Calu3 (cell line): ENCODE results near the gene STIMATE. TPM values are rescaled to one million over a fixed set of nuclear protein-coding genes. Genes with fewer than 3 reads are reported as not detected.

Experiments
- BruUV-seq: library from RNA; stranded (reverse); fragments of 400-500 nt; replicated peaks from 2 replicates; lab custom pipeline; 2021; lab: Mats Ljungman, UMichigan
- CTCF ChIA-PET: fragments of 300-600 bp; sonication (Branson Sonifier 250); formaldehyde crosslinking; loops from one replicate; lab custom pipeline; 2022; ENCODE audit warnings: antibody characterized with exemption; lab: Charles Lee
- DNase-seq: peaks from one replicate; pipeline ENCODE4 v3.0.0; 2022
- H3K27ac Mint-ChIP-seq: one replicate; pipeline ENCODE4 v1.8.0; 2022; ENCODE audit warnings: mixed read lengths; ENCODE audit not compliant: unreplicated experiment
- H3K27me3 Mint-ChIP-seq: one replicate; pipeline ENCODE4 v1.8.0; 2022; ENCODE audit warnings: mixed read lengths; ENCODE audit not compliant: unreplicated experiment
- H3K36me3 Mint-ChIP-seq: one replicate; pipeline ENCODE4 v1.8.0; 2022; ENCODE audit warnings: mild to moderate bottlenecking, moderate library complexity, mixed read lengths; ENCODE audit not compliant: insufficient read depth, unreplicated experiment
- H3K4me1 Mint-ChIP-seq: one replicate; pipeline ENCODE4 v1.8.0; 2022; ENCODE audit warnings: mild to moderate bottlenecking, low read depth, mixed read lengths; ENCODE audit not compliant: unreplicated experiment
- H3K4me3 Mint-ChIP-seq: one replicate; pipeline ENCODE4 v1.8.0; 2022; ENCODE audit warnings: mild to moderate bottlenecking, low read depth, moderate library complexity, mixed read lengths; ENCODE audit not compliant: unreplicated experiment
- H3K9me3 Mint-ChIP-seq: one replicate; pipeline ENCODE4 v1.8.0; 2022; ENCODE audit warnings: low read depth, mixed read lengths; ENCODE audit not compliant: unreplicated experiment
- intact Hi-C: fragments of 100-400 bp; cut with micrococcal nuclease; formaldehyde crosslinking; loops from one replicate; pipeline ENCODE4 v1.10.0; 2022; ENCODE audit not compliant: unreplicated experiment
- microRNA-seq: library from miRNA; unstranded; fragments of <30 nt; microRNA quantifications from one replicate; pipeline ENCODE4 v1.2.0, GENCODE V29; 2022
- total RNA-seq: library from RNA; stranded (reverse); gene quantifications from 2 replicates; pipeline ENCODE4 v1.2.3, GENCODE V29; 2022
- TF ChIP-seq, protein P1 (sequence below): fragments of 200-600 bp; IDR thresholded peaks from one replicate; pipeline ENCODE4 v1.8.0; 2022; ENCODE audit warnings: antibody characterized with exemption; ENCODE audit not compliant: unreplicated experiment

The STIMATE gene
- total RNA-seq, 1 experiment from 2014 or later, result 11.7 TPM

DNA sequence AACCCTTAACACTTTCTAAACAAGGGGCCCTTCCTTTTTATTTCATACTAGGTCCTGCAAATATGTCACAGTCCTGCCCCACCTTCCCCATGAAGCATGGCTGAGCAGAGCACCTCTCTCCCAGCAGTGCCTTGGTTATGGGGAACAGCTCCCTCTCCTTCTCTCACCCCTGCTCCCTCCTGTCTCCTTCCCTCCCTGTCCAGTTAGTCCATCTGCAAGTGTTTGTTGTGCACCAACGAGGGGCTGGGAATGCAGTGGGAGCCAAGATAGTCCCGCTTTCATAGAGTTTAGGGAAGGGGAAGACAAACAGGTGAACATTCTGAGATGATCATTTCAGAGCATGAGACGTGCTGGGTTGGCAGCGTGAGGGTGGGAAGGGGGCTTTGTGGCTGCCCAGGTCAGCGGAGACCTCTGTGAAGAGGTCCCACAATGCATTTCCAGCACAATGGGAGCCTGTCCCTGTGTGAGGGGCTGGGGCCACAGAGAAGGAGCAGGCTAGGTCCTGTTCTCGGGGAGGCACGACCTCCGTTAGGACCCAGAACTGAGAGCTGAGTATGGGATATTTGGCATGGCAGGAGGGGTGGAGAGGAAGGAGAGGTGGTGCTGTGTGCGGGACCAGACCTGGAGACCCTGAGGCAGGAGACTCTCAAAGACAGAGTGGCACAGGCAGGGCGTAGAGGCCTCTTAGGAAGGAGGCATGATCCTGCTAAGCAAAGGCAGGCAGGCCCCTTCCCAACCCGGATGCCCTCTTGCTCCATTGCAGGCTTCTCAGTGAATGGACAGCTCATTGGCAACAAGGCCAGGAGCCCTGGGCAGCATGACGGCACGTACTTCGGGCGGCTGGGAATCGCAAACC, 108.2 kb downstream of the STIMATE start:
- no peaks in the 10 kb centered on the region for H3K36me3 Mint-ChIP-seq
- H3K4me1 Mint-ChIP-seq, result no peaks in the 10 kb centered on the region
- CTCF ChIA-PET, result interaction anchor here (0.6 kb wide), 1 partner anchor 13 kb away, joined by 4 read pairs; no protein-coding TSS in a partner anchor
- H3K27me3 Mint-ChIP-seq, result peaks cover 78% of the 10 kb centered on the region
- intact Hi-C loops, result no loop called here
- no peak for DNase-seq
- no peaks in the 10 kb centered on the region for H3K9me3 Mint-ChIP-seq
- H3K27ac Mint-ChIP-seq, result no peak overlapping the region
- BruUV-seq, result no TSS peak
- H3K4me3 Mint-ChIP-seq, result no peak overlapping the region
- TF ChIP-seq, protein P1, sequence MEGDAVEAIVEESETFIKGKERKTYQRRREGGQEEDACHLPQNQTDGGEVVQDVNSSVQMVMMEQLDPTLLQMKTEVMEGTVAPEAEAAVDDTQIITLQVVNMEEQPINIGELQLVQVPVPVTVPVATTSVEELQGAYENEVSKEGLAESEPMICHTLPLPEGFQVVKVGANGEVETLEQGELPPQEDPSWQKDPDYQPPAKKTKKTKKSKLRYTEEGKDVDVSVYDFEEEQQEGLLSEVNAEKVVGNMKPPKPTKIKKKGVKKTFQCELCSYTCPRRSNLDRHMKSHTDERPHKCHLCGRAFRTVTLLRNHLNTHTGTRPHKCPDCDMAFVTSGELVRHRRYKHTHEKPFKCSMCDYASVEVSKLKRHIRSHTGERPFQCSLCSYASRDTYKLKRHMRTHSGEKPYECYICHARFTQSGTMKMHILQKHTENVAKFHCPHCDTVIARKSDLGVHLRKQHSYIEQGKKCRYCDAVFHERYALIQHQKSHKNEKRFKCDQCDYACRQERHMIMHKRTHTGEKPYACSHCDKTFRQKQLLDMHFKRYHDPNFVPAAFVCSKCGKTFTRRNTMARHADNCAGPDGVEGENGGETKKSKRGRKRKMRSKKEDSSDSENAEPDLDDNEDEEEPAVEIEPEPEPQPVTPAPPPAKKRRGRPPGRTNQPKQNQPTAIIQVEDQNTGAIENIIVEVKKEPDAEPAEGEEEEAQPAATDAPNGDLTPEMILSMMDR, result no peak

DNA sequence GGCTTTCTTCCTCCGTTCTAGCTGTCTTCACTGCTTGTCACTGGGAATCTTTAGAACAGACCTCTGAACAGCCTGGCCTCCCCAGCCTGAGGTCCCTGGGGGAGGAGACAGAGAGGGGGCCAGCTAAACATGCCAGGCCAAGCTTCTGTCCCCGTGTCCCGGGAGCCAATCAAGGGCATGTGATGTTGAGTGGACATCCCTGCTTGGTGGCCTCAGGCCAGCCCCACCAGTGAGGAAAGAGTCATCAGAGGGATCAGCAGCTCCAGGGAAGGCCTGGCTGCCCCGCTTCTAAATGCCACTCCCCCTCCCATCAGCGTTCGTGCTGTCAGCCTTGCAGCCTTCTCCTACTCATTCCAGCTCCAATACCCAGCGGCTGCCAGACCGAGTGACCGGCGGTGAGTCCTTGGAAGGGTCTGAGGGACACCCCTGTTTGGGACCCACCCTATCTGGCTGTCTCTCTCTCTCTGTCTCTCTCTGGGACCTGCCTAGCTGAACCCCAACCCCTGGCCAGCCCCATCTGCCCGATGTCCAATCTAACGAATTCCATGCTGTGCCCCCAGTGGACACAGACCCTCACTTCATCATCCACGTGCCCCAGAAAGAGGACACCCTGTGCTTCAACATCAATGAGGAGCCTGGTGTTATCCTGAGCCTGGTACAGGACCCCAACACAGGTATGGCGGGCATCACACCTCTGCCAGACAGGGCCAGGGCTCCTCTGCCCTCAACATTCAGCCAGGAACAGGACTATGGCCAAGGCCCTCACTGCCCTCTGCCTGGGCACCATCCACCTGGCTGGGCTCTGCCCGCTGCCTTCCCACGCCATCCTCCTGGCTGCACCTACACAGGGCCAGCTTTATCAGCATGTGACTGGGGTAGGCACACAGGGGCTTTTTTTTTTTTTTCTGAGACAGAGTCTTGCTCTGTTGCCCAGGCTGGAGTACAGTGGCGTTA, 109.4 kb downstream of the STIMATE start:
- H3K36me3 Mint-ChIP-seq, result no peaks in the 10 kb centered on the region
- CTCF ChIA-PET, result no interaction called here
- no peak for DNase-seq
- H3K27me3 Mint-ChIP-seq, result peaks cover 78% of the 10 kb centered on the region
- H3K4me1 Mint-ChIP-seq, result no peaks in the 10 kb centered on the region
- H3K4me3 Mint-ChIP-seq, result no peak overlapping the region
- no peak overlapping the region for H3K27ac Mint-ChIP-seq
- BruUV-seq, result no TSS peak
- no peaks in the 10 kb centered on the region for H3K9me3 Mint-ChIP-seq
- TF ChIP-seq, protein P1, result no peak
- intact Hi-C loops, result no loop called here

DNA sequence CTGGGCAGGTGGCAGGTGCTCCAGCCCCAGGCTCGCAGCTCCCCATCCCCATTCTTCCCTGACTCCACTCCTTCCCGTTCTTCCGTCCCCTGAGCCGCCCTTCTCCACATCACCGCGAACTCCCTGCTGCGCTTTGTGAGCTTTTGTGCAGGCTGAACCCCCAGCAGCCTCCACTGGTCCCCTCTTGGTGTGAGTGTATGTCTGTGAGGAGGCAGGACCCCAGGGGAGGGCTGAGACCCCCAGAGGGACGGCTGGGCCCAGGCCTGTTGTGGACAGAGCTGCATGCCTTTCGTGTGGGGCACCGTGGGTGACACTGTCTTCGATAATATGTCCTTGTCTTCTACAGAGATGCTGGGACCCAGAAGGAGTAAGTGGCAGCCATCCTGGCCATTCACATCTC, 110.1 kb downstream of the STIMATE start:
- intact Hi-C loops, result no loop called here
- BruUV-seq, result no TSS peak
- TF ChIP-seq, protein P1, result no peak
- Mint-ChIP-seq H3K27ac (no peak overlapping the region), H3K9me3 (no peaks in the 10 kb centered on the region), H3K4me3 (no peak overlapping the region), H3K36me3 (no peaks in the 10 kb centered on the region), H3K4me1 (no peaks in the 10 kb centered on the region), H3K27me3 (peaks cover 82% of the 10 kb centered on the region)
- DNase-seq, result no peak
- CTCF ChIA-PET, result no interaction called here

Small RNAs within 50 kb of the gene (microRNA-seq; reads per million reads assigned to microRNA genes)
- gene MIR8064, result not detected

Other genes with a start within 250 kb of the STIMATE start
- gene PBRM1, start 211.6 kb downstream of the STIMATE start, total RNA-seq, result 48.5 and 54.9 TPM in 2 replicates
- 113 and 118 TPM in 2 replicates for gene GNL3, start 211.5 kb downstream of the STIMATE start, total RNA-seq
- gene GLT8D1, start 191.8 kb downstream of the STIMATE start, total RNA-seq, result 36.2 and 40.3 TPM in 2 replicates
- 147 and 151 TPM in 2 replicates for gene SPCS1, start 191.4 kb downstream of the STIMATE start, total RNA-seq
- gene NEK4, start 126.6 kb downstream of the STIMATE start, total RNA-seq, result 31.9 and 33.8 TPM in 2 replicates
- 0.47 and 1.0 TPM in 2 replicates for gene ITIH1, start 119.9 kb downstream of the STIMATE start, total RNA-seq
- gene ITIH3, start 102.8 kb downstream of the STIMATE start, total RNA-seq, result not detected in 2 replicates
- 1.6 and 3.0 TPM in 2 replicates for gene ITIH4, start 66.9 kb downstream of the STIMATE start, total RNA-seq
- 0.66 TPM in 1 of 2 replicates, not detected in the other for gene MUSTN1, start 62.5 kb downstream of the STIMATE start, total RNA-seq
- gene SFMBT1, start 148.5 kb upstream of the STIMATE start, total RNA-seq, result 36.6 and 37.6 TPM in 2 replicates
- 30.5 and 35.0 TPM in 2 replicates for gene RFT1, start 232.9 kb upstream of the STIMATE start, total RNA-seq